Esophagus muscularis mucosa (tissue), 4 donors: ENCODE data around the gene KMT2E. TPM values are rescaled to one million over a fixed set of nuclear protein-coding genes. Genes with fewer than 3 reads are reported as not detected.
"Not testable (repeated sequence)": the region's sequence is repeated elsewhere in the genome, so short reads cannot be mapped to it uniquely, and the experiment has no call there.

ENCODE experiments used
- DNase-seq: peaks from one replicate; pipeline ENCODE4 v3.0.0-alpha.2; 2017; ENCODE audit errors: extremely low spot score
- H3K27ac ChIP-seq, 4 donors: fragments of 200-600 bp; sonication (generic); replicated peaks in 1 of 4; 1 replicate in 3 of 4; 2 replicates in 1 of 4; pipeline ENCODE4 v1.5.1; 2016 to 2019; ENCODE audit warnings: mild to moderate bottlenecking in 1 of 4
- H3K27me3 ChIP-seq, 4 donors: fragments of 200-600 bp; sonication (generic); one replicate each; pipeline versions ENCODE4 v1.5.1 to v1.6.0; 2016 to 2019
- H3K36me3 ChIP-seq, 4 donors: fragments of 200-600 bp; sonication (generic); one replicate each; pipeline ENCODE4 v1.5.1; 2016 to 2019
- H3K4me1 ChIP-seq, 4 donors: fragments of 200-600 bp; sonication (generic); one replicate each; pipeline ENCODE4 v1.5.1; 2016 to 2019
- H3K4me3 ChIP-seq, 4 donors: fragments of 200-600 bp; sonication (generic); 1 replicate in 2 of 4; 2 replicates in 2 of 4; pipeline ENCODE4 v1.5.1; 2016 to 2019; ENCODE audit warnings: mild to moderate bottlenecking in 4 of 4, moderate library complexity in 1 of 4
- H3K9me3 ChIP-seq, 4 donors: fragments of 200-600 bp; sonication (generic); 1 replicate in 3 of 4; 2 replicates in 1 of 4; pipeline ENCODE4 v1.5.1; 2016 to 2019
- CTCF ChIP-seq, 3 experiments: fragments of 200-600 bp in 2 of 3; fragments of 450-650 bp in 1 of 3; sonication (generic) in 2 of 3; IDR thresholded peaks; one replicate each; pipeline ENCODE4 v1.5.1; 2017 to 2019; ENCODE audit warnings: antibody characterized with exemption in 3 of 3, mild to moderate bottlenecking in 2 of 3, moderate library complexity in 1 of 3
- EP300 ChIP-seq: sonication (generic); formaldehyde crosslinking; IDR thresholded peaks from one replicate; pipeline ENCODE4 v1.6.1; 2017; ENCODE audit warnings: antibody characterized with exemption
- POLR2A ChIP-seq: fragments of 450-650 bp; IDR thresholded peaks from one replicate; pipeline ENCODE4 v1.6.1; 2017; ENCODE audit warnings: antibody characterized with exemption, moderate library complexity, mild to moderate bottlenecking, low read depth
- POLR2AphosphoS5 ChIP-seq, 2 donors: sonication (generic); formaldehyde crosslinking; IDR thresholded peaks; one replicate each; pipeline ENCODE4 v1.6.1; 2017; ENCODE audit warnings: antibody characterized with exemption in 2 of 2
- WGBS: methylation state at CpG from one replicate; pipeline ENCODE4 v1.1.5; 2018; 5-methylcytosine and 5-hydroxymethylcytosine counted together
- intact Hi-C: fragments of 100-400 bp; cut with DNase I; formaldehyde crosslinking; loops from one replicate; pipeline ENCODE4 v1.15.1; 2023
- total RNA-seq, 4 donors: library from RNA; depleted of rRNA; stranded (reverse); fragments of >200 nt; gene quantifications; one replicate each; pipeline versions ENCODE4 v1.1.0 to v1.2.1, GENCODE V29; 2016

KMT2E gene
- total RNA-seq, 4 donors from 2014 or later: 77.0 to 109 (median 94.0) TPM

GRCh38 chr7:105022458-105022857 is 8.5 kb downstream of the KMT2E start:
- WGBS: 62% methylated on average over 4 of the region's 4 CpGs

DNA sequence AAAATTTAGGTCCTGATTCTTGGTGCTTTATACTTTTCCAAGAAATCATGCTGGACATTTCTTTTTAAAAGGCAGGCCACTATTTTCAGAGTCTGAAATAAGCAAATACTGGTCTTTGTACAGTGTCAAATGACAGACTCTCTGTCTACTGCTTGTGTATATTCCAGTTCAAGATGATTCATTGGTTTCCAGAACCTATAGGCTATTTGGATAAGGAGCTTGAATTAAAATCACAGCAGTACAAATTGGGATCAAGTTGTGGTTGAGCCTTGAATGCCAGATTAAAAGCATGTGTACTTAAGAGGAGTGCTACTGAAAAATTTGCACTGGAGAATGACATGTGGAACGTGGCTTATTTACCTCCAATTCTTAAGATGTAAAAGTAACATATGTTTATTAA is 10.7 kb downstream of the KMT2E start:
- no peak for DNase-seq
- TF ChIP-seq POLR2AphosphoS5 (IDR thresholded peaks at IDR 0.05) (no peak), EP300 (no peak), POLR2A (no peak), CTCF (IDR thresholded peaks at IDR 0.05) (no peak)

More at GRCh38 chr7:105022458-105022857, 8.5 kb downstream of the KMT2E start:
- Histone ChIP-seq H3K4me1 (peaks cover 77 to 100% (median 99%) of the 10 kb centered on the region in 4 donors), H3K9me3 (no peaks in the 10 kb centered on the region), H3K27me3 (no peaks in the 10 kb centered on the region), H3K36me3 (no peaks in the 10 kb centered on the region), H3K4me3 (no peak overlapping the region), H3K27ac (peak overlapping the region in 1 of 4 donors; percentile 20)
- TF ChIP-seq CTCF (IDR thresholded peaks at IDR 0.05) (no peak), POLR2AphosphoS5 (IDR thresholded peaks at IDR 0.05) (no peak), EP300 (no peak), POLR2A (no peak)
- intact Hi-C loops: no loop called here
- no peak for DNase-seq

GRCh38 chr7:105026750-105027149 is 12.7 kb downstream of the KMT2E start:
- DNase-seq: no peak
- no peak for TF ChIP-seq EP300
- TF ChIP-seq CTCF (IDR thresholded peaks at IDR 0.05): no peak
- TF ChIP-seq POLR2AphosphoS5 (IDR thresholded peaks at IDR 0.05): no peak
- TF ChIP-seq POLR2A: no peak
- H3K27me3 ChIP-seq: no peaks in the 10 kb centered on the region
- no peaks in the 10 kb centered on the region for H3K9me3 ChIP-seq
- H3K36me3 ChIP-seq: no peaks in the 10 kb centered on the region
- H3K27ac ChIP-seq: no peak overlapping the region
- intact Hi-C loops: no loop called here
- H3K4me3 ChIP-seq: no peak overlapping the region
- H3K4me1 ChIP-seq: peaks cover 71 to 96% (median 89%) of the 10 kb centered on the region in 4 donors
- 95% methylated on average over 2 of the region's 2 CpGs for WGBS

More for the DNA sequence above, 10.7 kb downstream of the KMT2E start:
- Histone ChIP-seq H3K27me3 (no peaks in the 10 kb centered on the region), H3K9me3 (no peaks in the 10 kb centered on the region), H3K27ac (peak overlapping the region in 2 of 4 donors; percentile 44 to 53), H3K4me1 (peaks cover 75 to 99% (median 97%) of the 10 kb centered on the region in 4 donors), H3K36me3 (no peaks in the 10 kb centered on the region), H3K4me3 (no peak overlapping the region)
- intact Hi-C loops: no loop called here
- WGBS: 23% methylated on average over 1 of the region's 1 CpG

DNA sequence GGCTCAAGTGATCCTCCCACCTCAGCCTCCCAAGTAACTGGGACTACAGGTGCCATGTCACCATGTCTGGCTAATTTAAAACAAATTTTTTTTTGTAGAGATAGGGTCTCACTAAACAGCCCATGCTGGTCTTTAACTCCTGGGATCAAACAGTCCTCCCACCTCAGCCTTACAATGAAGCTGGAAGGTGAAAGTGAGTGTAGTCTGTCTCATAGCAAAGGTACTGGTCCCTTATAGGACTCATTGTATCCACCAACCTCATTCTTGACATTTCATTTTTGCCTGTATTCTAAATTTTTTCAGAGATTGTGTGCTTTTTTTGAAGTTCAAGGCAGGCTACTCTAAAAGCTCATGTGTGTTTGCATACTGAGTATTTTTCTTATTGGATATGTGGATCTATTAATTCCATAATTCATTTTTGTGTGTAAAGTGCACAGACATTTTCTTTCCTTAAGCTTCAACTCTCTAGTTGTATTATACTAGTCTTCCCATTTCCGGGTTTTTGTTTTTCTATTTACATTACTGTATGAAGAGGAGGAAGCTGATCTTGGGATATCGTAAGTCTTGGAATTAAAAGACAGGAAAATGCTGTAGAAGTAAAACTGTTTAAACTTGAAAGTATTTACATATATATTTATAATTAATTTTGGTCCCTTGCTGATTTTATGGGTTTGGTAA is 13.3 kb downstream of the KMT2E start:
- intact Hi-C loops: no loop called here
- no peak overlapping the region for H3K4me3 ChIP-seq
- no peak for DNase-seq
- H3K9me3 ChIP-seq: no peaks in the 10 kb centered on the region
- H3K4me1 ChIP-seq: peaks cover 68 to 90% (median 84%) of the 10 kb centered on the region in 4 donors
- 40% methylated on average over 2 of the region's 2 CpGs for WGBS
- H3K36me3 ChIP-seq: no peaks in the 10 kb centered on the region
- H3K27ac ChIP-seq: no peak overlapping the region
- TF ChIP-seq POLR2A: no peak
- no peak for TF ChIP-seq POLR2AphosphoS5 (IDR thresholded peaks at IDR 0.05)
- TF ChIP-seq CTCF (IDR thresholded peaks at IDR 0.05): no peak
- no peak for TF ChIP-seq EP300
- no peaks in the 10 kb centered on the region for H3K27me3 ChIP-seq

DNA sequence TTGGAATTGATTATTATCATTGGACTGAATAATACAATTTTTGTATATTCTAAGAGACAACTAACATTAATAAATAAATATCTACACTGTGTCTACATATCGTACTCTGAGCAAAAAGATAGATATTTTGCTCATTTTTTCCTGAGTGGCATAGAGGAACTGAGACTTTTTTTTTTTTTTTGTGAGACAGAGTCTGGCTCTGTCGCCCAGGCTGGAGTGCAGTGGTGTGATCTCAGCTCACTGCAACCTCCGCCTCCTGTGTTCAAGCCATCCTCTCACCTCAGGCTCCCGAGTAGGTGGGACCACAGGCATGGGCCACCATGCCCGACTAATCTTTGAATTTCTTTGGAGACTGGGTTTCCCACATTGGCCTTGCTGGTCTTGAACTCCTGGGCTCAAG is 14.0 kb downstream of the KMT2E start:
- DNase-seq: peak; percentile 7
- no peaks in the 10 kb centered on the region for H3K36me3 ChIP-seq
- H3K27me3 ChIP-seq: no peaks in the 10 kb centered on the region
- H3K27ac ChIP-seq: no peak overlapping the region
- intact Hi-C loops: no loop called here
- 76% methylated on average over 5 of the region's 5 CpGs for WGBS
- H3K9me3 ChIP-seq: no peaks in the 10 kb centered on the region
- H3K4me3 ChIP-seq: no peak overlapping the region
- no peak for TF ChIP-seq POLR2A
- no peak for TF ChIP-seq CTCF (IDR thresholded peaks at IDR 0.05)
- TF ChIP-seq EP300: no peak
- TF ChIP-seq POLR2AphosphoS5 (IDR thresholded peaks at IDR 0.05): no peak
- H3K4me1 ChIP-seq: peaks cover 62 to 86% (median 79%) of the 10 kb centered on the region in 4 donors

- WGBS: 91% methylated on average over 8 of the region's 8 CpGs
- DNase-seq: peak; percentile 24
- H3K36me3 ChIP-seq, H3K9me3 ChIP-seq, H3K4me3 ChIP-seq, intact Hi-C loops, H3K27ac ChIP-seq, H3K27me3 ChIP-seq: not testable (repeated sequence)
- peaks cover 65 to 84% (median 77%) of the 10 kb centered on the region in 4 donors for H3K4me1 ChIP-seq
These were observed 14.9 kb downstream of the KMT2E start for GRCh38 chr7:105028941-105029340.
